Transverse colon (tissue), 4 donors: ENCODE measurements around the gene ARHGEF40.

Source experiments
- CTCF ChIP-seq, 5 experiments: fragments of 200-600 bp in 3 of 5; fragments of 450-650 bp in 2 of 5; sonication (generic) in 3 of 5; IDR thresholded peaks; 1 replicate in 2 of 5; 2 replicates in 3 of 5; pipeline ENCODE4 v1.5.1; 2016 to 2017; ENCODE audit warnings: antibody characterized with exemption in 5 of 5, inconsistent platforms in 3 of 5, mild to moderate bottlenecking in 2 of 5, moderate library complexity in 1 of 5
- EP300 ChIP-seq: sonication (generic); formaldehyde crosslinking; IDR thresholded peaks from one replicate; pipeline ENCODE4 v1.6.1; 2017; ENCODE audit warnings: antibody characterized with exemption, low read depth
- POLR2A ChIP-seq: fragments of 450-650 bp; IDR thresholded peaks from one replicate; pipeline ENCODE4 v1.6.1; 2016; ENCODE audit warnings: antibody characterized with exemption, mild to moderate bottlenecking, moderate library complexity
- POLR2AphosphoS5 ChIP-seq, 3 donors: sonication (generic); formaldehyde crosslinking; IDR thresholded peaks; one replicate each; pipeline ENCODE4 v1.6.1; 2016; ENCODE audit warnings: antibody characterized with exemption in 3 of 3

DNA sequence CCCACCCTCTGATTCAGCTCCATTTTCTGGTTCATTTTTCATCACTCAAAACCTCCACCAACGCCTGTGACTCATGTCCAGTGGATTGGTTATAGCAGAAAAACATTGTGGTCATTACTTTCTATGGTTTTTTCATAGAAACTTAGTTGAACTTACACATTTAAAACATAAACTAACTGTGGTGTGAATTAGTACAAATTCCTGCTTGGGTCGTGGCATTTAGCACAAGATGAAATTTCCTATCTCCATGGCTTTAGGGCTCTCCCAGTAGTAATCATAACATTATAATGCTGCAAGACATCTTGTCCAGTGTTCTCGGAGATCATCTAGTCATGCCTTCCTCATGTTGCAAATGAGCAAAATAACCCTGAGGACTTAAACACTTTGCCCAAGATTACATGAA, 20.8 kb upstream of the ARHGEF40 start:
- TF ChIP-seq CTCF (IDR thresholded peaks at IDR 0.05), result no peak
- no peak for TF ChIP-seq EP300
- no peak for TF ChIP-seq POLR2AphosphoS5 (IDR thresholded peaks at IDR 0.05)
- TF ChIP-seq POLR2A, result no peak
